Measurements from ENCODE around the gene ZG16B.

ZG16B gene

GRCh38 chr16:2854700-2855309 lies 24.7 kb downstream of the ZG16B start:
- H3K36me3 ChIP-seq: no peaks in the 10 kb centered on the region
- peaks cover 16% of the 10 kb centered on the region for H3K4me1 ChIP-seq
- no peaks in the 10 kb centered on the region for H4K20me1 ChIP-seq
- H3K4me2 ChIP-seq: no peak overlapping the region
- no peak for TF ChIP-seq Cebpa-rat (IDR thresholded peaks at IDR 0.05)
- peaks cover 24% of the 10 kb centered on the region for H3K9me3 ChIP-seq
- H3K4me3 ChIP-seq: no peak overlapping the region
- H3K27ac ChIP-seq: no peak overlapping the region
- no peak overlapping the region for H3K9ac ChIP-seq
- peaks cover 42% of the 10 kb centered on the region for H3K27me3 ChIP-seq

GRCh38 chr16:2855536-2855935 lies 25.4 kb downstream of the ZG16B start:
- no peak for TF ChIP-seq Cebpa-rat (IDR thresholded peaks at IDR 0.05)
- Histone ChIP-seq H3K9ac (no peak overlapping the region), H3K27ac (no peak overlapping the region), H3K27me3 (peaks cover 49% of the 10 kb centered on the region), H3K4me1 (peaks cover 16% of the 10 kb centered on the region), H3K36me3 (no peaks in the 10 kb centered on the region), H3K4me3 (no peak overlapping the region), H4K20me1 (no peaks in the 10 kb centered on the region; the same call in 1 of the 2 replicates), H3K9me3 (peaks cover 31% of the 10 kb centered on the region), H3K4me2 (no peak overlapping the region)

GRCh38 chr16:2856061-2856670 lies 26.1 kb downstream of the ZG16B start:
- no peak overlapping the region for H3K4me2 ChIP-seq
- no peak overlapping the region for H3K9ac ChIP-seq
- no peak for TF ChIP-seq Cebpa-rat (IDR thresholded peaks at IDR 0.05)
- no peaks in the 10 kb centered on the region; the same call in 1 of the 2 replicates for H4K20me1 ChIP-seq
- peaks cover 37% of the 10 kb centered on the region for H3K9me3 ChIP-seq
- H3K36me3 ChIP-seq: no peaks in the 10 kb centered on the region
- no peak overlapping the region for H3K4me3 ChIP-seq
- H3K27ac ChIP-seq: no peak overlapping the region
- H3K27me3 ChIP-seq: peaks cover 55% of the 10 kb centered on the region
- peaks cover 16% of the 10 kb centered on the region for H3K4me1 ChIP-seq

GRCh38 chr16:2856686-2857450 lies 26.8 kb downstream of the ZG16B start:
- no peaks in the 10 kb centered on the region; the same call in 1 of the 2 replicates for H4K20me1 ChIP-seq
- peak overlapping the region; percentile 49; the same call in 1 of the 2 replicates for H3K4me2 ChIP-seq
- H3K27ac ChIP-seq: no peak overlapping the region
- H3K27me3 ChIP-seq: peaks cover 55% of the 10 kb centered on the region
- TF ChIP-seq Cebpa-rat (IDR thresholded peaks at IDR 0.05): no peak
- H3K4me3 ChIP-seq: no peak overlapping the region; the same call in 1 of the 2 replicates
- no peak overlapping the region for H3K9ac ChIP-seq
- H3K4me1 ChIP-seq: peaks cover 16% of the 10 kb centered on the region
- H3K36me3 ChIP-seq: no peaks in the 10 kb centered on the region
- H3K9me3 ChIP-seq: peaks cover 38% of the 10 kb centered on the region

GRCh38 chr16:2857451-2858244 lies 27.5 kb downstream of the ZG16B start, which contains the start of gene PRSS22:
Gene PRSS22 (minus strand): TSS chr16:2858170. CDS start chr16:2858104, 66 bp downstream.
- H3K4me2 ChIP-seq: peak within 1 kb of the TSS; percentile 49

GRCh38 chr16:2858245-2859025 lies 28.3 kb downstream of the ZG16B start:
- no peak overlapping the region for H3K9ac ChIP-seq

More at GRCh38 chr16:2857451-2858244, 27.5 kb downstream of the ZG16B start, which contains the start of gene PRSS22:
- peaks cover 55% of the 10 kb centered on the region for H3K27me3 ChIP-seq
- H3K4me1 ChIP-seq: peaks cover 16% of the 10 kb centered on the region
- no peak within 1 kb of the TSS for H3K9ac ChIP-seq
- H3K27ac ChIP-seq: no peak within 1 kb of the TSS
- peaks cover 38% of the 10 kb centered on the region for H3K9me3 ChIP-seq
- peak within 1 kb of the TSS; percentile 38 for H3K4me3 ChIP-seq
- no peak for TF ChIP-seq Cebpa-rat (IDR thresholded peaks at IDR 0.05)
- no peaks in the 10 kb centered on the region; the same call in 1 of the 2 replicates for H4K20me1 ChIP-seq
- no peaks in the 10 kb centered on the region for H3K36me3 ChIP-seq

DNA sequence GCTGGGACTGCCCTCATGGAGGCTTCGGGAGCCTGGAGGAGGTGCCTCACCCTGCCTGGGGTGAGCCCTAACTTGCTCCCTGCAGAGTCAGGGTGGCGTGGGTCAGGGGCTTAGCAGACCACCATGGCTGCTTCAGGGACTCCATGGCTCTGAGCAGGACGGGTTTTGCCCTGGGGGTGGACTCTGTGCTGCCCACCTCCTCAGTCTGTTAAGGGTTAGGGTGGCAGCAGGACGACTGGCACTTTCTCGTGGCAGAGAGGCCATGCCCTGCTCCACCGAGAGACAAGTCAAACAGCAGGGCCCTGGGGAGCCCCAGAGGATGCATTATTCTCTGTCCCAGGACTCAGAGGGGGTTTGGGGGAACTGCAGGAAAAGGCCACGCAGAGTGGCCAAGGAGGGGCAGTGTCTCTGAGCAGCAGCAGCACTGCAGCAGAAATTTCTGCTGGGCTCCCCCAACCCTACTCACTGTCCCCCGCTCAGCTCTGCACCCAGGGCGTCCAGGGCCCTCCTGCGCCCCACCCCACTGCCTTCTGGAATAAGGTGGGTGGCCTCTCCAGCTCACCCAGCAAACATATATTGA lies 29.7 kb downstream of the ZG16B start:
- Histone ChIP-seq H3K27me3 (peaks cover 55% of the 10 kb centered on the region), H3K4me3 (no peak overlapping the region)

More at GRCh38 chr16:2858245-2859025, 28.3 kb downstream of the ZG16B start:
- no peaks in the 10 kb centered on the region for H3K36me3 ChIP-seq
- H3K4me1 ChIP-seq: peaks cover 15% of the 10 kb centered on the region
- H4K20me1 ChIP-seq: no peaks in the 10 kb centered on the region; the same call in 1 of the 2 replicates
- H3K27me3 ChIP-seq: peaks cover 55% of the 10 kb centered on the region
- no peak for TF ChIP-seq Cebpa-rat (IDR thresholded peaks at IDR 0.05)
- H3K4me2 ChIP-seq: peak overlapping the region; percentile 49
- H3K27ac ChIP-seq: no peak overlapping the region
- H3K9me3 ChIP-seq: peaks cover 32% of the 10 kb centered on the region
- peak overlapping the region; percentile 38 for H3K4me3 ChIP-seq

GRCh38 chr16:2860826-2861567 lies 30.9 kb downstream of the ZG16B start:
- no peak overlapping the region for H3K27ac ChIP-seq
- peaks cover 12% of the 10 kb centered on the region for H3K4me1 ChIP-seq
- no peak overlapping the region for H3K9ac ChIP-seq
- H3K4me2 ChIP-seq: no peak overlapping the region
- H3K36me3 ChIP-seq: no peaks in the 10 kb centered on the region
- no peak for TF ChIP-seq Cebpa-rat (IDR thresholded peaks at IDR 0.05)
- no peak overlapping the region for H3K4me3 ChIP-seq
- H4K20me1 ChIP-seq: no peaks in the 10 kb centered on the region; the same call in 1 of the 2 replicates
- peaks cover 17% of the 10 kb centered on the region for H3K9me3 ChIP-seq
- H3K27me3 ChIP-seq: peaks cover 50% of the 10 kb centered on the region

More for the DNA sequence above, 29.7 kb downstream of the ZG16B start:
- Histone ChIP-seq H3K9me3 (peaks cover 19% of the 10 kb centered on the region), H3K27ac (no peak overlapping the region), H3K4me1 (peaks cover 12% of the 10 kb centered on the region), H3K9ac (no peak overlapping the region), H3K36me3 (no peaks in the 10 kb centered on the region), H3K4me2 (no peak overlapping the region), H4K20me1 (no peaks in the 10 kb centered on the region; the same call in 1 of the 2 replicates)
- no peak for TF ChIP-seq Cebpa-rat (IDR thresholded peaks at IDR 0.05)

Data from BLaER1 (cell line).